NCI-H1092 (cell line): ENCODE data around the gene SERPINB11.
"Not testable (repeated sequence)": the region's sequence is repeated elsewhere in the genome, so short reads cannot be mapped to it uniquely, and the experiment has no call there.

ENCODE experiments used
- DNase-seq: peaks from one replicate; lab custom pipeline; 2025; lab: John Stamatoyannopoulos, UW

SERPINB11 gene

DNA sequence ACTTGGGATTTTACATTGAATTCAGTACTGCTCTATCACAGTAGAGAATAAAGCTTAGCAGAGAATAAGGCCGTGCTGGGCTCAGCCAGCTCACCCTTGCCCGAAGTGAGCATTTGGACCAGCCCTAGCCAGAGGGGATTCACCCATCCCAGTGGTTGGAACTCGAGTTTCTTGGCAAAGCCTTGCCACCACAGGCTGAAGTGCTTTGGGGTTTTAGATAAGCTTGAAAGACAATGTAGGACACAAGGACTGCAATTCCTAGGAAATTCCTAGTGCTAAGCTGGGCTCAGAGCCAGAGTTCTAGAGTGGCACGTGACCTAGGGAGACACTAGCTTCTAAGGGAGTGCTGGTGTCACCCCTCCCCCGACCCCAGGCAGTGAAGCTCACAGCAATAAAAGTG lies 28.0 kb downstream of the SERPINB11 start:
- DNase-seq = no peak

DNA sequence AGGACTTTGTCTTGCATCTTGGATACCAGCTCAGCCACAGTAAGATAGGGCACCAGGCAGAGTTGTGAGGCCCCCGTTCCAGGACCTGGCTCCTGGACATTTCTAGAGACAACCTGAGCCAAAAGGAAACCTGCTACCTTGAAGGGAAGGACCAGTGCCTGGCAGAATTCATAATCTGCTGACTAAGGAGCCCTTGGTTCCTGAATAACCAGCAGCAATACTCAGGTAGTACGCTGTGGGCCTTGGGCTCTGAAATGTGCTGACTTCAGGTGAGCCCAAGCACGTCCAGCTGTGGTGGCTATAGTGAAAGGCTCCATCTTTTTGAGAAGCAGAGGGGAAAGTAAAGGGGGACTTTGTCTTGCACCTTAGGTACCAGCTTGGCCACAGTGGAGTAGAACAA lies 28.5 kb downstream of the SERPINB11 start:
- DNase-seq = no peak

DNA sequence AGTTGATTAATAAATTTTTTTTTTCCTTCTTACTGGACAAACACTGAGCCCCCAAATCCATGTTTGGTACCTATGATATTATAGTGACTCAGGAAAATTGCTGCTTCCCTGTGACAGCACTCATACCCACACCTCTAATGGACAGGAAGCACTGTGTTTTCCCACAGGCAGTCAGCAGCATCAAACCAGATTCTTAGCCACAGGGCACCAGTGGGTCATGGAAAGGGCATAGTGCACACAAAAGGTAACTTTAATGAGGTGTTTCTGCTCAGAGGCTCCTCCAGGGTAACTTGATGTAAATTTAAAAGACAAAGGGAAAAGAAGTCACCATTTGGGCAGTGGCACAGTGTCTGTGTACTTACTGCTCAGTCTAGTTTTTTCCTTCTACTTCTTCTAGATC lies 34.1 kb downstream of the SERPINB11 start:
- DNase-seq = no peak

DNA sequence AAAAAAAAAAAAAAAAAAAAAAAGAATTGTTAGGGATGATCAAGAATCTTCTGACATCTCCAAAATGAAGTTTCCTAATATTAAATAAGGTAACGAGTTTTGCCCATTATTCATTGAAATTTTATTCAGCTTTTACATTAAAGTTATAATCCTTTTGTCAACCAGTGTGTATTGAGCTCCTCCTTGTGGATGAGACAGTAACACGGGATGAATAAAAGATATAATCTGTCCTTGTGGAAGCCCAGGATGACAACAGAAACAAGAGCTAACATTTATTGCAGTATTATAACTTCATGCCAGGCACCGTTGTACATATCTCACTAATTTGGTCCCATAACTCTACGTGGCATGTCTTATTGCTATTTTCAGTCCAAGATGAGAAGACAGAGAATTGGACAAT lies 39.0 kb downstream of the SERPINB11 start:
- peak; percentile 11 for DNase-seq

DNA sequence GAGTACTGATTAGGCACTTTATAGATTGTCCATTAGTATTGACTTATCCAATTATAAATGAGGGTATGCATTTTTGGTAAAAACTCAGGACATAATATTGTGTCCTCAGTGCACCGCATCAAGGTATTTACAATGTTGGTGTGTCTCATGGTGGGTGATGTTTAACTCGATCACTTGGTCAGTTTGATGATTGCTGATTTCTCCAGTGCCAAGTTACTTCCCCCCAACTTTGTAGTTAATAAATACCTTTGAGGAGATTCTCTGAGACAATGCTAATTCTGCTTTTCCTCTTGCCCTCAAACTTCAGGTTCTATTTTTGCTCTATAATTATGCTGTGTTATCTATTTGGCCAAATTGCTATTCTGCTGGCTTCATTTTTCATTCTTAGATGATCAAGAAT lies 44.2 kb downstream of the SERPINB11 start:
- DNase-seq = no peak

DNA sequence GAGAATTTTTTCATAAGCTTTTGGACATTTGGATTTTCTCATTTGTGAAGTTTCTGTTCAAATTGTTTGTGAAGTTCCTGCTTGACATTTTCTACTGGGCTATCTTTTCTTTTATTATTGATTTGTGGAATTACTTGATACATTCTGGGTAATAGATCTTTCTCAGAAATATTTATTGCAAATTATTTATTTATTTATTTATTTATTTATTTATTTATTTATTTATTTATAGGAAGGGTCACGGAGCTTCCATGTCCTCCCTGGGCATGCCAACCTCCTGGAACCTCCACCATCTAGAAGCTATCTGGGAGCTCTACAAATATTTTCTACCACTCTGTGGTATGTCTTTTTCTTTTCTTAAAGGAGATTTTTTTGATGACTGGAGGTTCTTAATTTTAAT lies 46.7 kb downstream of the SERPINB11 start:
- no peak for DNase-seq

DNA sequence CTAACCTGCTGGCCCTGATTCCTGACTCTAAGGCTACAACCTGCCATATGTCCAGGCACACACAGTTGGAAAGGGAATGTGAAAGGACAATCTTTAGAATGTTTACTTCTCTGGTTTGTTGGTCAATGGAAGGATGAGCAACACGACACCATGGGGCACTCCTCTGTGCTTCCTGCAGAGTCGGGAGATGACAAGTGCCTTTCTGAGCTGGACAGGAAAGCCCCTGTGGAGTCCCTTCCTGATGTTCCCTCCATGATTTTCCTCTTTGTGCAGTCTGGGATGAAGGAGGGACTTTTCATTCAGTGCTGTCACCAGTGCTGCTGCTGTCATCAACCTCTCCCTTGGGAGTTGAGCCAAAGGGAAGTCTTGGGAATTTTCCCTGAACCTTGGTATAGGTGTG lies 49.9 kb downstream of the SERPINB11 start:
- DNase-seq = no peak

DNA sequence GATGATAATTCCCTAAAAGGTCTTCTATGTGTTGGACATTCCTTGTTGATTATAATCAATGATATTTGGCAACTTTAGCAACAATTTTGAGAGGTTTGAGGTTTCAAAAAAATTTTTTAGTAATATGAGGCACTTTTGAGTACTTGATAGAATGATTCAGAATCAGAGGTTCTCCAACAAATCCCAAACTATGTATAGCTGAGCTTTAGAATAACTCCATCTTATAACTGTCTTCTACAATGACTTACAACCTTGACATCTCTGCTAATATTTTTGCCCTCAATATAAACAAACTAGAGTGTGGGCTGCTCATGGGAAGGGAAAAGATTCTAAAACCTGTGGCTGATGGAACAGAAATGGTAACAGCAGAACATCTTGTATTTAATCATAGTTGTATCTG lies 50.9 kb downstream of the SERPINB11 start:
- no peak for DNase-seq

DNA sequence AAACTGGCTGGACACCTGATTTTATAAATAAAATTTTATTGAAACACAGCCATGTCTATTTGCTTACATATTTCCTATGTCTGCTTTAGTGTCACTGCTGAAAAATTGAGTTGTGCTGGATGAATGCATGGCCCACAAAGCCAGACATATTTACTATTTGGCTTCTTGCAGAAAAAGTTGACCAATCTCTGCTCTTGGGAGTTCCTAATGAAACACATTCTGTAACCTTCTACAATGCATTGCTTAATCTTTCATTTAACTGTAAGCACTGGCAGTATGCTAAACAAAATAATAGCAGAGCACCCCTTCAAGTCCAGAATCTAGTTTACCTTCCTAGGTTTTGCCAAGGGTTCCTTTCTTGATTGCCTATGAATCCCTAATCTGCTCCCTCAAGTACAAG lies 54.8 kb downstream of the SERPINB11 start:
- DNase-seq = no peak

DNA sequence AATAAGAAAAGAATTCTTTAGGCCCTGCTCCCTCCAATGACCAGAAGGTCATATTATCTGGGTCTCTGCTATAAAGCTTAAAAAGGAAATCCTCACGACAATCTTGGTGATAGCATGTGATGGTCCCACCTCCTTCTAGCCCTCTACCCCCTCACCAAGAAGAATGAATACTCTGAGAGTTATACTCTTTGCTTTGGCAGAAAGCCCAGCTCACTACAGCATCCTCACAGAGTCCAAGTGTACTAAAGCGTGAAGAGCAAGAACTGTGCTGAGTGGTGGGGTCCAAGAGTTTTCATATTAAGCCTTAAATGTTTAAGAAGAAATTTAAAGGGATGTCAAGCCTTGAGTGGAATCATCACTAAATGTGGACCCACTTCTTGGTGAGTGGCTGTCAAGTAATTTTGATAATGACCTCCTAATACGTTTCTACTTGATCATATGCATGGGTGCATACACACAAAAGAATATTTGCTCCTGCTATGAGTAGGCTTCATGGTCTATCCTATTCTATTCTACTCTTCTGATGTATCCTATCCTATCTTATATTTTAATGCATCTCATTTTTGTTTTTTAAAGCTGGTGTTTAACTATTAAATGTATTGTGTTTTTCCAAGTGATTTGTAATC lies 56.0 kb downstream of the SERPINB11 start:
- DNase-seq = peak; percentile 40

DNA sequence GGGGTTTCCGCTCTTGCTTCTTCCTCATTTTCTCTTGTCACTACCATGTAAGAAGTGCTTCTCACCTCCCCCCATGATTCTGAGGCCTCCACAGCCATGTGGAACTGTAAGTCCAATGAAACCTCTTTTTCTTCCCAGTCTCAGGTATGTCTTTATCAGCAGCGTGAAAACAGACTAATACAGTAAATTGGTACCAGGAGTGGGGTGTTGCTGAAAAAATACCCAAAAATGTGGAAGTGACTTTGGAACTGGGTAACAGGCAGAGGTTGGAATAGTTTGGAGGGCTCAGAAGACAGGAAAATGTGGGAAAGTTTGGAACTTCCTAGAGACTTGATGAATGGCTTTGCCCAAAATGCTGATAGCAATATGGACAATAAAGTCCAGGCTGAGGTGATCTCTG lies 57.0 kb downstream of the SERPINB11 start:
- DNase-seq = not testable (repeated sequence)

DNA sequence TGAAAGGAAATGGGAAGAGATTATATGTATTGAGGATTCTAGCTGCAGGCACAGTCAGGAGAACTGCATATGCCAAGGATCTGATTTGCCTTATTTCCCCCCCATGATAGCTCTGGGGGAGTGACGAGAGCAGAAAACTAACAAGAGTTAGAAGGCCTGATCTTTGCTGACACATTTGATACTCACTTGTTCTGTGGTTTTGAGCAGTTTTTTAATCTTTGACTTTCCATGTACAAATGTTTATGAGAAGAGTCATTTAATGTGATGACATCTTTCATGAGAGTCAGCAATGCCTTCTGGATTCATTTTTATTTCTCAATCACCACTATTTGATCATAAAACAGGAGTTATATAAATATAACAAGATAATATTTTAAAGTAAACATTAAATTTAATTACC lies 59.8 kb downstream of the SERPINB11 start:
- no peak for DNase-seq

DNA sequence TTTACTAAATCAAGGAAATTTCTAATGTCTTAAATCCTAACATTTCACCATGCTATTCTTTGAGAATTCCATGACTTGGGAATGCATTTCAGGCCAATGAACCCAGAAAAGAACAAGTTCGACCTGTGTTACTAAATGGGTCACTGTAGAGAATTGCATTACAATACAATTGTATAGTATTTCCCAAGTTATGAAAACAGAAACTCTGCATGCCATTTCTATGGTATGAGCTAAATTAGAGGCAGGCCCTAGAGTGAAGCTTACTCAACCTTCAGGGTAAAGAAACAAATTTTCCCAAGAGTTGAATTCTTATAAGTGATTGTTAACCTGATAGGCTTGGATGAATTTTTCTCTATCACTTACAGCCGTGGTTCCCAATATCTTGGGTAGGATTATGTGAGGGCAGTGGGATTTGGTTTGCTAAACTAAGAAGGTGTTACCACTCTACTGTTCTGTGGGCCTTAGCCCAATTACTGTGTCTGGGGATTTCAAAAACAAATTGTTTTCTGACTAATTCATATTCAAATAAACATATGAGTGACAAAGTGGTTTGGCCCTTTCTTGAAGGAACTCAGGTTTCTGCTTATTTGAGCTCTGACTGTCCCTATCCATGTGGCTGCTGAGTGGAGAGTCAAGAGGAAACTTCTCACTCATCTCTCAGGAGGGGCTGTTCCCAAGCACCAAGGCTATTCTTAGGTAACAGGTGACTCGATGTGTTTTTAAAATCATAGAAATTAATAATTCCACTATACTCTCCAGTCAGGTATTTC lies 61.3 kb downstream of the SERPINB11 start:
- no peak for DNase-seq

DNA sequence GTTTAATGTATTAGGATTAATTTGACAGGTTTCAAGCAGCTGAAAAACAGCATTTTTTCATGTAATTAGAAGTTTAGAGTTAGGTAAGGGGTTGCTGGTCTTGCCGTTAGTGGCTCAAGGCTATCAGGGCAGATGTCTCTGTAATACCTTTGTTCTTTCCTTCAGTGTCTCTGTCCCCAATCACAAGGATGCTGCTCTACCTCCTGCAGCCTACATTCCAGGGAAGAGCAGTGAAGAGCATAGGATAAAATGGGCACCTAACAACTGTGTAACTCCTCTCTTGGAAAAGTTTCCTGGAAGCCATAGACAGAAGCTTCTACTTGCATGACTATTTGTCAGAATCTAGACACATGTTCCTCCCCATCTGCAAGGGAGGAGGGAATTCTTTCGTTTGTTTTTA lies 63.1 kb downstream of the SERPINB11 start:
- no peak for DNase-seq
